Keratinocyte (primary cell): ENCODE results near the gene SPEF1. TPM values are rescaled to one million over a fixed set of nuclear protein-coding genes. Genes with fewer than 3 reads are reported as not detected.

ENCODE experiments used
- DNase-seq: peaks from one replicate; pipeline ENCODE4 v3.0.0-alpha.2; 2011; ENCODE audit warnings: low read depth, missing footprints, low spot score
- FAIRE-seq: peaks from 2 replicates; lab custom pipeline; 2011; peaks lifted over from hg19 to GRCh38; lab: Jason Lieb, UNC
- H2AFZ ChIP-seq: 2 replicates; pipeline ENCODE4 v1.6.0; 2012; ENCODE audit warnings: low read length, control low read depth, inconsistent platforms; ENCODE audit not compliant: control insufficient read depth
- H3K27ac ChIP-seq: 2 replicates; pipeline ENCODE4 v1.5.1; 2011; ENCODE audit warnings: low read length; ENCODE audit not compliant: control insufficient read depth, insufficient read depth
- H3K27me3 ChIP-seq: 3 replicates; pipeline ENCODE4 v1.6.0; 2011; ENCODE audit warnings: low read length; ENCODE audit not compliant: control insufficient read depth, insufficient read depth; ENCODE audit errors: extremely low read depth
- H3K36me3 ChIP-seq, 2 experiments: 2 replicates in 1 of 2; 3 replicates in 1 of 2; pipeline ENCODE4 v1.5.1; 2011; ENCODE audit warnings: low read length in 2 of 2, mild to moderate bottlenecking in 1 of 2; ENCODE audit not compliant: control insufficient read depth in 2 of 2, insufficient read depth in 2 of 2; ENCODE audit errors: extremely low read depth in 1 of 2
- H3K4me1 ChIP-seq: 3 replicates; pipeline ENCODE4 v1.5.1; 2011; ENCODE audit warnings: low read length; ENCODE audit not compliant: control insufficient read depth, insufficient read depth; ENCODE audit errors: extremely low read depth
- H3K4me2 ChIP-seq: 3 replicates; pipeline ENCODE4 v1.6.0; 2011; ENCODE audit warnings: low read depth, low read length; ENCODE audit not compliant: control insufficient read depth, insufficient read depth; ENCODE audit errors: extremely low read depth
- H3K4me3 ChIP-seq, 3 experiments: fragments of 200-600 bp in 1 of 3; sonication (generic) in 1 of 3; 2 replicates in 2 of 3; 3 replicates in 1 of 3; pipeline ENCODE4 v1.5.1; 2011 to 2016; ENCODE audit warnings: low read length in 3 of 3, mild to moderate bottlenecking in 3 of 3, control low read depth in 2 of 3, inconsistent platforms in 1 of 3, low read depth in 1 of 3, mixed read lengths in 1 of 3, mixed run types in 1 of 3, moderate library complexity in 1 of 3; ENCODE audit not compliant: control insufficient read depth in 2 of 3, insufficient read depth in 2 of 3; ENCODE audit errors: extremely low read depth in 1 of 3
- H3K79me2 ChIP-seq: 2 replicates; pipeline ENCODE4 v1.6.0; 2012; ENCODE audit warnings: low read length; ENCODE audit not compliant: control insufficient read depth, insufficient read depth
- H3K9ac ChIP-seq: 3 replicates; pipeline ENCODE4 v1.6.0; 2011; ENCODE audit warnings: low read length; ENCODE audit not compliant: control insufficient read depth, insufficient read depth; ENCODE audit errors: extremely low read depth
- H3K9me1 ChIP-seq: 3 replicates; pipeline ENCODE4 v1.6.0; 2011; ENCODE audit warnings: low read length; ENCODE audit not compliant: control insufficient read depth, insufficient read depth; ENCODE audit errors: extremely low read depth
- H3K9me3 ChIP-seq: 2 replicates; pipeline ENCODE4 v1.5.1; 2012; ENCODE audit warnings: low read depth, low read length; ENCODE audit not compliant: control insufficient read depth
- H4K20me1 ChIP-seq: 3 replicates; pipeline ENCODE4 v1.6.0; 2011; ENCODE audit warnings: low read length; ENCODE audit not compliant: control insufficient read depth, insufficient read depth; ENCODE audit errors: extremely low read depth
- CTCF ChIP-seq, 3 experiments: IDR thresholded peaks in 1 of 3; conservative IDR thresholded peaks in 1 of 3; optimal IDR thresholded peaks in 1 of 3; 2 replicates in 2 of 3; 3 replicates in 1 of 3; pipeline versions ENCODE3 to v1.5.1; 2011; ENCODE audit warnings: low read length in 3 of 3, mild to moderate bottlenecking in 3 of 3, moderate library complexity in 2 of 3, control low read depth in 1 of 3, inconsistent platforms in 1 of 3; ENCODE audit not compliant: insufficient read depth in 2 of 3; ENCODE audit errors: extremely low read depth in 1 of 3
- EZH2 ChIP-seq: IDR thresholded peaks from one replicate; pipeline ENCODE4 v1.6.1; 2012; ENCODE audit warnings: inconsistent platforms, mild to moderate bottlenecking, low read length, moderate library complexity
- dilution Hi-C: fragments of 300-500 bp; cut with MboI; formaldehyde crosslinking; loops from one replicate; pipeline ENCODE4 v1.7.0; 2020; ENCODE audit warnings: low sequenced_read_pairs; ENCODE audit not compliant: extremely low pct_ligation_motif_present
- polyA plus RNA-seq, 5 experiments: library from polyadenylated mRNA; depleted of rRNA in 3 of 5; stranded (reverse) in 3 of 5; stranded (forward) in 1 of 5; unstranded in 1 of 5; fragments of >200 nt; gene quantifications; 1 replicate in 1 of 5; 2 replicates in 3 of 5; 3 replicates in 1 of 5; pipeline versions ENCODE4 v1.2.1 to v1.2.3, GENCODE V29; 2011 to 2012; ENCODE audit warnings: missing spikeins in 2 of 5, low read depth in 1 of 5, low replicate concordance in 1 of 5

The SPEF1 gene
- polyA plus RNA-seq, 1 donor (not counting 4 experiments of a cell fraction or from before 2014, with no cell fraction given) = 0.07 TPM

GRCh38 chr20:3744037-3744436 lies 37.2 kb downstream of the SPEF1 start:
- dilution Hi-C loops = no loop called here
- no peak for FAIRE-seq
- no peak for DNase-seq
- Histone ChIP-seq H3K27ac (no peak overlapping the region), H3K9ac (no peak overlapping the region), H3K9me1 (no peaks in the 10 kb centered on the region), H3K79me2 (no peaks in the 10 kb centered on the region), H3K27me3 (peaks cover 21% of the 10 kb centered on the region), H3K4me3 (no peak overlapping the region), H3K4me2 (no peak overlapping the region), H2AFZ (no peak overlapping the region), H3K9me3 (no peaks in the 10 kb centered on the region), H3K36me3 (no peaks in the 10 kb centered on the region), H3K4me1 (no peaks in the 10 kb centered on the region), H4K20me1 (no peaks in the 10 kb centered on the region)
- no peak for TF ChIP-seq EZH2
- TF ChIP-seq CTCF (optimal IDR thresholded peaks at IDR 0.05 in 1 of 3, IDR thresholded peaks at IDR 0.05 in 1 of 3, conservative IDR thresholded peaks at IDR 0.05 in 1 of 3; ENCODE audit: extremely low read depth in 1 of 3, insufficient read depth in 2 of 3, low read length in 3 of 3) = no peak

GRCh38 chr20:3743251-3743650 lies 38.0 kb downstream of the SPEF1 start:
- dilution Hi-C loops = no loop called here
- Histone ChIP-seq H3K4me2 (no peak overlapping the region), H3K4me3 (no peak overlapping the region), H3K9ac (no peak overlapping the region), H4K20me1 (no peaks in the 10 kb centered on the region), H3K9me3 (no peaks in the 10 kb centered on the region), H3K27ac (no peak overlapping the region), H2AFZ (no peak overlapping the region), H3K9me1 (no peaks in the 10 kb centered on the region), H3K36me3 (no peaks in the 10 kb centered on the region), H3K27me3 (peaks cover 13% of the 10 kb centered on the region), H3K4me1 (no peaks in the 10 kb centered on the region), H3K79me2 (no peaks in the 10 kb centered on the region)
- DNase-seq = no peak
- TF ChIP-seq EZH2 (no peak), CTCF (optimal IDR thresholded peaks at IDR 0.05 in 1 of 3, IDR thresholded peaks at IDR 0.05 in 1 of 3, conservative IDR thresholded peaks at IDR 0.05 in 1 of 3; ENCODE audit: extremely low read depth in 1 of 3, insufficient read depth in 2 of 3, low read length in 3 of 3) (no peak)
- no peak for FAIRE-seq
